HCT116 (cell line): ENCODE measurements around the gene ZNF625. TPM values are rescaled to one million over a fixed set of nuclear protein-coding genes. Genes with fewer than 3 reads are reported as not detected.

Experiments used
- YY1 ChIP-seq: IDR thresholded peaks from 2 replicates; pipeline ENCODE4 v1.6.1; 2011; ENCODE audit warnings: low read length, low read depth, moderate library complexity, mild to moderate bottlenecking; ENCODE audit not compliant: insufficient replicate concordance; ENCODE audit errors: extremely low read depth
- total RNA-seq: library from RNA; stranded (reverse); gene quantifications from one replicate; pipeline ENCODE4 v1.2.1, GENCODE V29; 2021; ENCODE audit not compliant: unreplicated experiment

ZNF625 gene
- total RNA-seq, 1 experiment from 2014 or later: not detected

DNA sequence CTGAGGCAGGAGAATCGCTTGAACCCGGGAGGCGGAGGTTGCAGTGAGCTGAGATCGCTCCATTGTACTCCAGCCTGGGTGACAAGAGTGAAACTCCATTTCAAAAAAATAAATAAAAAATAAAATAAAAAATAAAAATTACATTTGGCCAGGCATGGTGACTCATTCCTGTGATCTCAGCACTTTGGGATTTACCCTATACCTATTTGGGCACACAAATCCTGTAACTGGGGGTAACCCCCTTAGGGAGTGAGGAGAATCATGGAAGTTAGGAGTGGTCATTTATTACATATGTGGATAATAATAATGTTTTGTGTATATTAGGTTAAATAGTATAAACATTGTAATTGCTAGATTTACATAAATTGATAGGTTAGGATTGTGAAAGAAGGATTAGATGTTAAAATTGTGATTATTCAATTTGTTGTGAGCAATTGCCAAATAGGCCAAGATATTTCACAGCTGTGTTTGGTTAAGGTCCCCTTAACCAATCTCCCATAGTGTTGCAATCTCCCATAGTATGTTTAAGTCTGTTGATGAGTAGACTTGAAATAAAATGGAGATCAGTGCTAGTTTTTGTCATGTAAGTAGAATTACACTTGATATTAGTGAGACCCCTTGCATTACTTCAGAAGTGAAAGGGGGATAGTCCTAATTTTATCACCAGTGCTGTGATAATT, 61.3 kb downstream of the ZNF625 start (continued):
- no peak for TF ChIP-seq YY1

Other genes with a start within 250 kb of the ZNF625 start
- 9.3 TPM for gene ZNF700, start 231.6 kb downstream of the ZNF625 start, total RNA-seq
- gene ZNF763, start 191.7 kb downstream of the ZNF625 start, total RNA-seq: not detected
- not detected for gene ZNF433, start 121.1 kb downstream of the ZNF625 start, total RNA-seq
- not detected for gene ZNF878, start 103.8 kb downstream of the ZNF625 start, total RNA-seq
- gene ZNF844, start 92.0 kb downstream of the ZNF625 start, total RNA-seq: not detected
- gene ZNF20, start 16.4 kb downstream of the ZNF625 start, total RNA-seq: 1.0 TPM
- 4.0 TPM for gene ZNF136, start 6.4 kb upstream of the ZNF625 start, total RNA-seq
- 3.6 TPM for gene ZNF44, start 138.1 kb upstream of the ZNF625 start, total RNA-seq
- not detected for gene ZNF563, start 176.9 kb upstream of the ZNF625 start, total RNA-seq
- gene ZNF442, start 208.9 kb upstream of the ZNF625 start, total RNA-seq: not detected
- gene ZNF799, start 244.5 kb upstream of the ZNF625 start, total RNA-seq: 3.6 TPM